Parathyroid adenoma (tissue), 2 donors: ENCODE results near the gene CHST11.

Experiments
- H2AFZ ChIP-seq: fragments of 300-600 bp; sonication (generic); one replicate; pipeline ENCODE4 v1.7.0; 2017; ENCODE audit warnings: antibody characterized with exemption, mild to moderate bottlenecking
- H3K27ac ChIP-seq: fragments of 300-600 bp; sonication (generic); one replicate; pipeline ENCODE4 v1.7.0; 2017
- H3K27me3 ChIP-seq: fragments of 300-600 bp; sonication (generic); one replicate; pipeline ENCODE4 v1.7.0; 2017; ENCODE audit warnings: low read length; ENCODE audit not compliant: control insufficient read depth, insufficient read depth
- H3K36me3 ChIP-seq: fragments of 300-600 bp; sonication (generic); one replicate; pipeline ENCODE4 v1.7.0; 2017; ENCODE audit warnings: low read length; ENCODE audit not compliant: control insufficient read depth, insufficient read depth
- H3K4me1 ChIP-seq: fragments of 300-600 bp; sonication (generic); one replicate; pipeline ENCODE4 v1.7.0; 2017; ENCODE audit warnings: control low read depth
- H3K4me2 ChIP-seq: fragments of 300-600 bp; sonication (generic); one replicate; pipeline ENCODE4 v1.7.0; 2017; ENCODE audit warnings: low read length
- H3K4me3 ChIP-seq: fragments of 300-600 bp; sonication (generic); one replicate; pipeline ENCODE4 v1.7.0; 2017; ENCODE audit warnings: low read depth, low read length
- H3K79me2 ChIP-seq: fragments of 300-600 bp; sonication (generic); one replicate; pipeline ENCODE4 v1.7.0; 2017; ENCODE audit warnings: control low read depth
- H3K9ac ChIP-seq: fragments of 300-600 bp; sonication (generic); one replicate; pipeline ENCODE4 v1.7.0; 2017; ENCODE audit warnings: mild to moderate bottlenecking
- H3K9me3 ChIP-seq: fragments of 300-600 bp; sonication (generic); one replicate; pipeline ENCODE4 v1.7.0; 2017; ENCODE audit warnings: low read length; ENCODE audit not compliant: control insufficient read depth
- CTCF ChIP-seq: fragments of 300-600 bp; sonication (generic); IDR thresholded peaks from one replicate; pipeline ENCODE4 v1.7.0; 2017; ENCODE audit warnings: antibody characterized with exemption, mild to moderate bottlenecking
- donor health status: primary hyperparathyroidism.

CHST11 gene

DNA sequence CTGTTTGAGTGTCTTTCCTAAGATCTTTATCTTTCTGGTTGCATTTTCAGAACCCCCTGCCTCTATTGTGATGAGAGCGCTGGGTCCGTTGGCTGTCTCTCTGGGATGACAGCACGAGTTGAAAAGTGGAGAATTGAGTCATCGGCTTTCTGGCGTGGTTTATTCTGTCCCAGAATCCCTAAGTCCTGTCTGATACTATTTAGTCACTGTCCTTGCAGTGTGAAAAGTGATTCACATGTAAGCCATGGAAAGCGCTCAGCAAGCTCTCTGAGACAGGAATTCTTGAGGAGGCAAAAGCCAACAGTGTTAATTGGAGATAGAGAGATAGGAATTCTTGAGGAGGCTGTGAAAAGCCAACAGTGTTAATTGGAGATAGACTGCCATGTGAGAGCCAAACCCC lies 121.7 kb downstream of the CHST11 start:
- H3K4me2 ChIP-seq = no peak overlapping the region
- H3K4me1 ChIP-seq = no peaks in the 10 kb centered on the region
- H3K79me2 ChIP-seq = no peaks in the 10 kb centered on the region
- no peaks in the 10 kb centered on the region for H3K27me3 ChIP-seq
- no peak overlapping the region for H3K9ac ChIP-seq
- no peak for TF ChIP-seq CTCF
- H3K27ac ChIP-seq = no peak overlapping the region
- H3K9me3 ChIP-seq = no peaks in the 10 kb centered on the region
- H3K36me3 ChIP-seq = no peaks in the 10 kb centered on the region
- no peak overlapping the region for H2AFZ ChIP-seq
- H3K4me3 ChIP-seq = no peak overlapping the region

DNA sequence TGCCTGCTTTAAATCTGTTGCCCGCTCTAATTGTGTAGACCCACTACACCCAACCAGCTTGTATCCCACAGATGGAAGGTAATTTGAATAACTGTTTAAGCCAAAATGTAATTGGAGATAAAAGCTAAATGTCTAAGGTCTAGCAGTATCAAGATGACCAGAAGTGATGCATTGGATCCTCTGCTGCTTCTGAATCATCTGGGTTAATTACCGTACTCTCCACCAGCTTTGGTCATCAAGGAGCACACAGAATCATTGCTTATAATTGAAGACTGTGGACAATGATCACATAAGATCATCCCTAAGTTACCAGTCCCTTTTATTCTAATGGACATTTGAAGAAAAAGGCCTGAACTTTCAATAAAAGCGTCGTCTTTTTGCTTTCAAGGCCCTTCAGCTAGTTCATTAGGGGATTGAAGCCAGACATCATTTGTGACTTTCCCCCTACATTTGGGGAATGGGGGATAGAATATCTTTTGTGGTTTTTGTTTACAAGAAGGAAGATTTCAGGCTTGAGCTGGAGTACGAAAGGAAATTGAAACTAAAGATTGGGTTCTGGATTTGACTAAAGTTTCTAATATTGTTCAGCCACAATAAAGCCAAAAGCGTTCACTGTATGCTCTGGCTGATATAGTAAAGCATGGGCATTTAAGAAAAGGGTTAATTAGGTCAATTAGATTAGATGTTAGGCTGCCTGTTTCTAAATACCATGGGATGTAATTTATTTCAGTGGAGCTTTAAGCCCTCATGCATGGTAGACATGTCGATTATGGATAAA lies 123.2 kb downstream of the CHST11 start:
- Histone ChIP-seq H3K4me3 (no peak overlapping the region), H3K4me2 (no peak overlapping the region), H3K36me3 (no peaks in the 10 kb centered on the region), H3K9me3 (no peaks in the 10 kb centered on the region), H3K27me3 (no peaks in the 10 kb centered on the region), H3K9ac (no peak overlapping the region), H3K4me1 (no peaks in the 10 kb centered on the region), H3K27ac (no peak overlapping the region), H3K79me2 (no peaks in the 10 kb centered on the region), H2AFZ (no peak overlapping the region)
- TF ChIP-seq CTCF = no peak

DNA sequence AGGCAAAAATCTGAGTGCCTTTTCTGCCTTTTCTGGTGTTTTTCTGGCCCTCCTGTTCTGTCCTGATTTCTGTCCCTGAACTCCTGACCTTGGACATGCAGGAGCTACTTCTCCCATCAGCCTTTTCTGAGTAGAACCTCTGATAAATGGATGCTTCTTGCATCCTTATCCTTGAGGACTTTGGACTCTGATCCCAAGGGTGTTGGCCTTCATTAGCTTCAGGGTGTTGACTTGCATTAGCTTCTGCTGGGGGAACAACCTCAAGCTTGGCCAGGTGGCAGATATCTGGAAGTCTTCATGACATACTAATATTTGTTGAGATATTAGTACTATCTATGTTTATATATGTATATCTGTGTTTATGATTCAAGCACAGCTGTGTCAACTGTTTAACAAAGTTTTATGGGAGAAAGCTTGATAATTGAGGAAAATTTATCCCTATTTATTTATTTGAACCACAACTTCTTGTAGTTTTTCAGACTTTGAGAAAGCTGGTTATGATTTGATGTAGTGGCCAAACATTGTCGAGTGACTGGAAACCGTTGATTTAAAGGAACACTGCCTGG lies 124.3 kb downstream of the CHST11 start:
- no peaks in the 10 kb centered on the region for H3K4me1 ChIP-seq
- TF ChIP-seq CTCF = no peak
- H3K4me3 ChIP-seq = no peak overlapping the region
- H3K9ac ChIP-seq = no peak overlapping the region
- no peak overlapping the region for H2AFZ ChIP-seq
- no peaks in the 10 kb centered on the region for H3K36me3 ChIP-seq
- H3K9me3 ChIP-seq = no peaks in the 10 kb centered on the region
- no peak overlapping the region for H3K27ac ChIP-seq
- no peak overlapping the region for H3K4me2 ChIP-seq
- H3K79me2 ChIP-seq = no peaks in the 10 kb centered on the region
- no peaks in the 10 kb centered on the region for H3K27me3 ChIP-seq

DNA sequence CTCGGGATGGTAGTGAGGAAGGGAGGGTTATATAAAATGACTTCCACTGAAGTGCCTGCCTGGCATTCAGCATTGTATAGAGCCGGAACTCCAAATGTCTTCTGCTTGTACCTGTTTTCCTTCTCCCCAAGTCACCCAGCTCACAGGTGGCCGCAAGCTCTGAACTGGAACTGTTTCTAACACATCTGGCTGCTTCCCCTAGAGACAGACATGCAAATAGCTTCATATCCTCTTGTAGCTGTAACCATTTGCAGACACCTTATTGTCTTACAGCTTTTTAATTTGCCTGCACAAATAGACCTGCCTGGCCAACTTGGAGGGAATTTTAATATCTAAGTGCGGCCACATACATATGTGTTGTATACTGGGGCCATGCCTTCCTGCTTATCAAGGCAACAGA lies 126.0 kb downstream of the CHST11 start:
- Histone ChIP-seq H3K9me3 (no peaks in the 10 kb centered on the region), H3K4me3 (no peak overlapping the region), H3K4me1 (no peaks in the 10 kb centered on the region), H2AFZ (no peak overlapping the region), H3K4me2 (no peak overlapping the region), H3K36me3 (no peaks in the 10 kb centered on the region), H3K79me2 (no peaks in the 10 kb centered on the region), H3K9ac (no peak overlapping the region), H3K27me3 (no peaks in the 10 kb centered on the region), H3K27ac (no peak overlapping the region)
- no peak for TF ChIP-seq CTCF

- Histone ChIP-seq H3K4me3 (no peak overlapping the region), H3K4me2 (no peak overlapping the region), H3K36me3 (no peaks in the 10 kb centered on the region), H3K4me1 (no peaks in the 10 kb centered on the region), H3K27ac (no peak overlapping the region), H3K79me2 (no peaks in the 10 kb centered on the region), H3K27me3 (no peaks in the 10 kb centered on the region), H2AFZ (no peak overlapping the region), H3K9ac (no peak overlapping the region), H3K9me3 (no peaks in the 10 kb centered on the region)
- no peak for TF ChIP-seq CTCF
These were observed 126.6 kb downstream of the CHST11 start for GRCh38 chr12:104583301-104583700.
